Breast epithelium (tissue), 4 donors: ENCODE data around the gene SUZ12. TPM values are rescaled to one million over a fixed set of nuclear protein-coding genes. Genes with fewer than 3 reads are reported as not detected.
"Not testable (repeated sequence)": the region's sequence is repeated elsewhere in the genome, so short reads cannot be mapped to it uniquely, and the experiment has no call there.

Source experiments
- DNase-seq, 2 donors: peaks; one replicate each; pipeline ENCODE4 v3.0.0-alpha.2; 2019; ENCODE audit warnings: low spot score in 2 of 2
- H3K27ac ChIP-seq, 2 donors: fragments of 200-600 bp; sonication (generic) in 1 of 2; one replicate each; pipeline ENCODE4 v1.5.1; 2016 to 2019; ENCODE audit warnings: mild to moderate bottlenecking in 1 of 2
- H3K27me3 ChIP-seq, 2 donors: fragments of 200-600 bp; sonication (generic) in 1 of 2; one replicate each; pipeline versions ENCODE4 v1.5.1 to v1.6.0; 2017 to 2019; ENCODE audit warnings: control low read depth in 1 of 2, mild to moderate bottlenecking in 1 of 2
- H3K36me3 ChIP-seq: fragments of 200-600 bp; one replicate; pipeline ENCODE4 v1.5.1; 2019
- H3K4me1 ChIP-seq, 2 donors: fragments of 200-600 bp; sonication (generic); one replicate each; pipeline ENCODE4 v1.5.1; 2016 to 2019; ENCODE audit warnings: control low read depth in 1 of 2
- H3K4me3 ChIP-seq, 3 donors: fragments of 200-600 bp; sonication (generic); 1 replicate in 2 of 3; 2 replicates in 1 of 3; pipeline ENCODE4 v1.5.1; 2016 to 2019; ENCODE audit warnings: mild to moderate bottlenecking in 3 of 3, moderate library complexity in 2 of 3
- H3K9me3 ChIP-seq, 2 donors: fragments of 200-600 bp; sonication (generic) in 1 of 2; one replicate each; pipeline ENCODE4 v1.5.1; 2016 to 2019; ENCODE audit warnings: control low read depth in 1 of 2
- POLR2A ChIP-seq: fragments of 450-650 bp; IDR thresholded peaks from one replicate; pipeline ENCODE4 v1.6.1; 2016; ENCODE audit warnings: antibody characterized with exemption, mild to moderate bottlenecking, moderate library complexity
- POLR2AphosphoS5 ChIP-seq, 3 donors: sonication (generic); formaldehyde crosslinking; IDR thresholded peaks; one replicate each; pipeline ENCODE4 v1.6.1; 2017; ENCODE audit warnings: antibody characterized with exemption in 3 of 3
- intact Hi-C: fragments of 100-400 bp; cut with DNase I; formaldehyde crosslinking; loops from one replicate; pipeline ENCODE4 v1.15.1; 2023; ENCODE audit warnings: low total_unique reads
- total RNA-seq, 3 donors: library from RNA; depleted of rRNA; stranded (reverse); fragments of >200 nt; gene quantifications; one replicate each; pipeline ENCODE4 v1.1.0, GENCODE V29; 2016
- TF ChIP-seq, protein P1 (sequence below), 3 donors: fragments of 450-650 bp; IDR thresholded peaks; one replicate each; pipeline ENCODE4 v1.5.1; 2016 to 2017; ENCODE audit warnings: antibody characterized with exemption in 3 of 3, mild to moderate bottlenecking in 3 of 3, moderate library complexity in 3 of 3

SUZ12 gene
- total RNA-seq, result 10 to 100 TPM; 17.9 to 25.9 (median 21.0) TPM

DNA sequence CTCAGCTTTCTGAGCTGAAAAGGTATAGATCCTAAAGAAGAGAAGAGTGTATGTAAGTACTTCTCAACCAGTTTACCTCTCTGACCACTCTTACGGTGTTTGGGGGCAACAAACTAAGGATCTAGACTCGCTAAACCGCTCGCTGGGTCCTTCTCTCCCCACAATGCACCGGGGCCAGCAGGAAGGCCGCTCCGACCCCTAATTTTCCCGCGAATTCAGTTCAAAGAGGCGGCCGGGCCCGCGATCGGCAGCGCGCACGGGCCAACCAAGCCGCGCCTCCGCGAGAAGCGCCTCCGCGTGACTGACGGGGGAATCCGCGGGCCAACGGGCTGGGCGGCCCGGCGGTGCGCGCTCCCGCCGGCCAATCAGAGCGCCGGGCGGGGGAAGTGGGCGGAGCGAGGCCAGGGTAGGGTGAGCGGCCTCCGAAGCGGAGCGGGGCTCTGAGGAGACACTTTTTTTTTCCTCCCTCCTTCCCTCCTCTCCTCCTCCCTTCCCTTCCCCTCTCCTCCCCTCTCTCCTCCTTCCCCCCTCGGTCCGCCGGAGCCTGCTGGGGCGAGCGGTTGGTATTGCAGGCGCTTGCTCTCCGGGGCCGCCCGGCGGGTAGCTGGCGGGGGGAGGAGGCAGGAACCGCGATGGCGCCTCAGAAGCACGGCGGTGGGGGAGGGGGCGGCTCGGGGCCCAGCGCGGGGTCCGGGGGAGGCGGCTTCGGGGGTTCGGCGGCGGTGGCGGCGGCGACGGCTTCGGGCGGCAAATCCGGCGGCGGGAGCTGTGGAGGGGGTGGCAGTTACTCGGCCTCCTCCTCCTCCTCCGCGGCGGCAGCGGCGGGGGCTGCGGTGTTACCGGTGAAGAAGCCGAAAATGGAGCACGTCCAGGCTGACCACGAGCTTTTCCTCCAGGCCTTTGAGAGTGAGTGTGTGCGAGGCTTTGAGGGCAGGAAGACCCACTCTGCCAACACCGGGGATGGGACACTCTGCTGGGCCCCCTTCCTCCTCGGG lies at the start of gene SUZ12:
Gene SUZ12 (plus strand): TSS at position 393 of the 995 bp plus-strand sequence. CDS start 240 bp downstream, at position 633.
- H3K36me3 ChIP-seq, H3K4me1 ChIP-seq, intact Hi-C loops, H3K9me3 ChIP-seq, H3K27me3 ChIP-seq: not testable (repeated sequence)
- Histone ChIP-seq H3K27ac (peak within 1 kb of the TSS; percentile 86 to 90), H3K4me3 (peak within 1 kb of the TSS; percentile 66 to 86 (median 85))
- peak in 1 of 3 donors; percentile 37 for TF ChIP-seq POLR2AphosphoS5 (IDR thresholded peaks at IDR 0.05)
- peak; percentile 71 to 75 for DNase-seq

DNA sequence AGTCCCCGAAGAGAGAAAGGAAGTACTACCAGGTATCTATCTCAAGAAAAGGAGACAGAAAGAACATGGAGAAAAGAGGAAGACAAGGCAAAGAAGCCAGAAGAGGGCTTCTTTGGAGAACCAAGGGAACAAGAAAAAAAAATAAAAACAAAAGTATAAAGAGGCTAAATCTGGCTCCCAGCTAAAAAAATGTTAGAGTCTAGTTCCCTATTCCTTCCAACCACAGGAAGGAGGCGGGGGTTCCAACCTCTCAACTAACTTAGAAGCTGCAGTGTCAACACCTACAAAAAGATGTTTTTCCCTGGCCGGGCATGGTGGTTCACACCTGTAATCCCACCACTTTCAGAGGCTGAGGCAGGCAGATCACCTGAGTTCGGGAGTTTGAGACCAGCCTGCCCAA lies 48.7 kb upstream of the SUZ12 start:
- H3K27ac ChIP-seq, result no peak overlapping the region
- DNase-seq, result no peak
- intact Hi-C loops, result no loop called here
- no peaks in the 10 kb centered on the region for H3K4me1 ChIP-seq
- H3K27me3 ChIP-seq, result no peaks in the 10 kb centered on the region
- H3K9me3 ChIP-seq, result no peaks in the 10 kb centered on the region
- no peaks in the 10 kb centered on the region for H3K36me3 ChIP-seq
- no peak overlapping the region for H3K4me3 ChIP-seq
- no peak for TF ChIP-seq POLR2A
- no peak for TF ChIP-seq POLR2AphosphoS5 (IDR thresholded peaks at IDR 0.05)
- TF ChIP-seq, protein P1, sequence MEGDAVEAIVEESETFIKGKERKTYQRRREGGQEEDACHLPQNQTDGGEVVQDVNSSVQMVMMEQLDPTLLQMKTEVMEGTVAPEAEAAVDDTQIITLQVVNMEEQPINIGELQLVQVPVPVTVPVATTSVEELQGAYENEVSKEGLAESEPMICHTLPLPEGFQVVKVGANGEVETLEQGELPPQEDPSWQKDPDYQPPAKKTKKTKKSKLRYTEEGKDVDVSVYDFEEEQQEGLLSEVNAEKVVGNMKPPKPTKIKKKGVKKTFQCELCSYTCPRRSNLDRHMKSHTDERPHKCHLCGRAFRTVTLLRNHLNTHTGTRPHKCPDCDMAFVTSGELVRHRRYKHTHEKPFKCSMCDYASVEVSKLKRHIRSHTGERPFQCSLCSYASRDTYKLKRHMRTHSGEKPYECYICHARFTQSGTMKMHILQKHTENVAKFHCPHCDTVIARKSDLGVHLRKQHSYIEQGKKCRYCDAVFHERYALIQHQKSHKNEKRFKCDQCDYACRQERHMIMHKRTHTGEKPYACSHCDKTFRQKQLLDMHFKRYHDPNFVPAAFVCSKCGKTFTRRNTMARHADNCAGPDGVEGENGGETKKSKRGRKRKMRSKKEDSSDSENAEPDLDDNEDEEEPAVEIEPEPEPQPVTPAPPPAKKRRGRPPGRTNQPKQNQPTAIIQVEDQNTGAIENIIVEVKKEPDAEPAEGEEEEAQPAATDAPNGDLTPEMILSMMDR (IDR thresholded peaks at IDR 0.05), result no peak

GRCh38 chr17:31900877-31901276 lies 35.9 kb upstream of the SUZ12 start:
- Histone ChIP-seq H3K27ac (peak overlapping the region; percentile 74 to 82), H3K36me3 (no peaks in the 10 kb centered on the region), H3K9me3 (no peaks in the 10 kb centered on the region), H3K27me3 (no peaks in the 10 kb centered on the region), H3K4me1 (peaks cover 0 to 8% of the 10 kb centered on the region in 2 donors), H3K4me3 (peak overlapping the region; percentile 69 to 94 (median 88))
- intact Hi-C loops, result no loop called here
- TF ChIP-seq, protein P1 (IDR thresholded peaks at IDR 0.05), result no peak
- no peak for TF ChIP-seq POLR2AphosphoS5 (IDR thresholded peaks at IDR 0.05)
- no peak for TF ChIP-seq POLR2A
- DNase-seq, result no peak

DNA sequence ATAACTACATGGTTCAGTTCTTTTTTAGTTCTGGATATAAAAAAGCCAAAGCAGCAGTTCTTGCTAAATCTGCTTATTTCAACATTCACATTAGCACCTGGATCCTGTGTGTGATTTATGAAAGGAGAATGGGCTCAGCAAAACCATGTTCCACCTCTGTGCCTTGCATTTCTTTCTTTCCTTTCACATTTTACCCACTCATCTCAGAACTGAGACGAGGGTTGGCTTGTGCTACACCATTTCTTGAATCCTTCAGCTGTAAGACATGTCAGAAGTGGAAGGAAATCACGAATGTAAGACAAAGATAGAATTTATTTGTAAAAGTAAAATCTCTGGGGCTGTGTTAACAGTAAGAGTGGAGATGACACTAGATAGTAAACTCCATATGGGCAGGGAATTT lies 34.1 kb upstream of the SUZ12 start:
- Histone ChIP-seq H3K4me3 (no peak overlapping the region), H3K9me3 (no peaks in the 10 kb centered on the region), H3K27me3 (no peaks in the 10 kb centered on the region), H3K4me1 (peaks cover 0 to 8% of the 10 kb centered on the region in 2 donors), H3K36me3 (no peaks in the 10 kb centered on the region), H3K27ac (no peak overlapping the region)
- TF ChIP-seq, protein P1 (IDR thresholded peaks at IDR 0.05), result no peak
- no peak for TF ChIP-seq POLR2A
- no peak for DNase-seq
- intact Hi-C loops, result no loop called here

- no peak for DNase-seq
- no peak for TF ChIP-seq POLR2AphosphoS5 (IDR thresholded peaks at IDR 0.05)
- no peak for TF ChIP-seq POLR2A
- TF ChIP-seq, protein P1 (IDR thresholded peaks at IDR 0.05), result no peak
- Histone ChIP-seq H3K9me3 (no peaks in the 10 kb centered on the region), H3K4me1 (peaks cover 0 to 8% of the 10 kb centered on the region in 2 donors), H3K4me3 (no peak overlapping the region), H3K27ac (no peak overlapping the region), H3K27me3 (no peaks in the 10 kb centered on the region), H3K36me3 (no peaks in the 10 kb centered on the region)
- intact Hi-C loops, result no loop called here
These were observed 33.4 kb upstream of the SUZ12 start for GRCh38 chr17:31903401-31903800.
